RWPE2 (cell line): Measurements from ENCODE around the gene PDIA6.

Experiments
- ATAC-seq: fragments of 200-7000 bp; cut with Tn5 transposase; 3 replicates; pipeline ENCODE4 v1.9.1; 2021; ENCODE audit warnings: low read depth
- DNase-seq: peaks from one replicate; pipeline ENCODE4 v3.0.0-alpha.2; 2020; ENCODE audit warnings: low spot score
- H3K27ac ChIP-seq: fragments of 450-650 bp; 2 replicates; pipeline ENCODE4 v1.5.1; 2017; ENCODE audit warnings: mild to moderate bottlenecking; ENCODE audit not compliant: poor library complexity, severe bottlenecking
- H3K27me3 ChIP-seq: fragments of 250-450 bp; sonication (Bioruptor Pico); 2 replicates; pipeline ENCODE4 v1.5.1; 2021; ENCODE audit warnings: mild to moderate bottlenecking, moderate library complexity; ENCODE audit not compliant: insufficient read depth, poor library complexity, severe bottlenecking
- H3K36me3 ChIP-seq: fragments of 250-450 bp; sonication (Bioruptor Pico); 2 replicates; pipeline ENCODE4 v1.5.1; 2020; ENCODE audit warnings: low read depth, mild to moderate bottlenecking, moderate library complexity
- H3K4me1 ChIP-seq: fragments of 250-450 bp; sonication (Bioruptor Pico); 2 replicates; pipeline ENCODE4 v1.5.1; 2021; ENCODE audit warnings: mild to moderate bottlenecking, moderate library complexity; ENCODE audit not compliant: insufficient read depth, poor library complexity, severe bottlenecking
- H3K4me3 ChIP-seq: fragments of 250-450 bp; sonication (Bioruptor Pico); 2 replicates; pipeline ENCODE4 v1.5.1; 2021; ENCODE audit warnings: mild to moderate bottlenecking, moderate library complexity; ENCODE audit not compliant: severe bottlenecking
- H3K9me3 ChIP-seq: fragments of 250-450 bp; sonication (Bioruptor Pico); 2 replicates; pipeline ENCODE4 v1.5.1; 2021; ENCODE audit warnings: mild to moderate bottlenecking, moderate library complexity; ENCODE audit not compliant: severe bottlenecking
- TF ChIP-seq, protein P1 (sequence below): fragments of 450-650 bp; IDR thresholded peaks from one replicate; pipeline ENCODE4 v1.5.1; 2017; ENCODE audit warnings: mild to moderate bottlenecking, moderate library complexity; ENCODE audit not compliant: poor library complexity, severe bottlenecking

The PDIA6 gene

DNA sequence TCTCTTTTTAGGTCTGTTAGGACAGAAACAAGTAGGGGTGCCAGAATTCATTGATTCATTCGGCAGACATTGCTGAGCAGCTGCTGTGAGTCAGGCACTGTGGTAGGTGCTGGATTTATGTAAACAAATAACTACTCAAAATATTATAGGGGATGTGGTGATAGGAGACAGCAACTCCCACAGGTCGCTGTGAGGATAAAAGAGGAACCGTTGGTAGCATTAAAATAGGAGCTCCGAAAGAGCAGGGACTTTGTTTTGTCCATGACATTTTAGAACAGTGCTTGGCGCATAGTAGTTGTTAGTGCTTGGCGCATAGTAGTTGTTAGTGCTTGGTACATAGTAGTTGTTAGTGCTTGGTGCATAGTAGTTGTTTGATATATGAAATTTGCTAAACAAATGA lies 62.0 kb downstream of the PDIA6 start:
- H3K36me3 ChIP-seq: no peaks in the 10 kb centered on the region
- no peak for DNase-seq
- no peaks in the 10 kb centered on the region for H3K9me3 ChIP-seq
- H3K4me1 ChIP-seq: no peaks in the 10 kb centered on the region
- TF ChIP-seq, protein P1, sequence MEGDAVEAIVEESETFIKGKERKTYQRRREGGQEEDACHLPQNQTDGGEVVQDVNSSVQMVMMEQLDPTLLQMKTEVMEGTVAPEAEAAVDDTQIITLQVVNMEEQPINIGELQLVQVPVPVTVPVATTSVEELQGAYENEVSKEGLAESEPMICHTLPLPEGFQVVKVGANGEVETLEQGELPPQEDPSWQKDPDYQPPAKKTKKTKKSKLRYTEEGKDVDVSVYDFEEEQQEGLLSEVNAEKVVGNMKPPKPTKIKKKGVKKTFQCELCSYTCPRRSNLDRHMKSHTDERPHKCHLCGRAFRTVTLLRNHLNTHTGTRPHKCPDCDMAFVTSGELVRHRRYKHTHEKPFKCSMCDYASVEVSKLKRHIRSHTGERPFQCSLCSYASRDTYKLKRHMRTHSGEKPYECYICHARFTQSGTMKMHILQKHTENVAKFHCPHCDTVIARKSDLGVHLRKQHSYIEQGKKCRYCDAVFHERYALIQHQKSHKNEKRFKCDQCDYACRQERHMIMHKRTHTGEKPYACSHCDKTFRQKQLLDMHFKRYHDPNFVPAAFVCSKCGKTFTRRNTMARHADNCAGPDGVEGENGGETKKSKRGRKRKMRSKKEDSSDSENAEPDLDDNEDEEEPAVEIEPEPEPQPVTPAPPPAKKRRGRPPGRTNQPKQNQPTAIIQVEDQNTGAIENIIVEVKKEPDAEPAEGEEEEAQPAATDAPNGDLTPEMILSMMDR: no peak
- 0 out of 3 replicates have a peak, but pooled peaks have one; percentile 33 for ATAC-seq
- H3K27me3 ChIP-seq: no peaks in the 10 kb centered on the region
- H3K4me3 ChIP-seq: no peak overlapping the region
- no peak overlapping the region for H3K27ac ChIP-seq

DNA sequence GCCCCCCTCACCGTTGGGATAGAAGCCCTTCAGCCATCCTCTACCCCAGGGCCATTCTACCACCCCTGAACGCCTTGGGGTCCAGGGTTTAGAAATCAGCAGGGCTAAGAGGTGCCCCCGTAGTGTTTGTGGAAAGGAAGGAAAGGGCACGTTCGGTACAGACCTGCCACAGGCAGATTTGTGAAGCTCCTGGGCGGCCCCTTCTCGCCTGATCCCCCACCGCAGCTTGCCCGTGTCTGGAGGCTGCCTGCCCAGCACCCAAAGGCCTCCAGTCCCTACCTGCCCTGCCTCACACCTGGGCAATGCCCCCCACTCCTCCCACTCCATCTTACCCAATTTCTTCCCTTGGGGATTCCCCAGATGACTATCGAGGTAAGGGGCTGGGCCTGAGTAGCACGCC lies 69.9 kb downstream of the PDIA6 start:
- Histone ChIP-seq H3K4me1 (no peaks in the 10 kb centered on the region), H3K36me3 (no peaks in the 10 kb centered on the region), H3K4me3 (no peak overlapping the region), H3K27me3 (no peaks in the 10 kb centered on the region), H3K27ac (no peak overlapping the region), H3K9me3 (no peaks in the 10 kb centered on the region)
- no peak for ATAC-seq
- TF ChIP-seq, protein P1: no peak
- no peak for DNase-seq

DNA sequence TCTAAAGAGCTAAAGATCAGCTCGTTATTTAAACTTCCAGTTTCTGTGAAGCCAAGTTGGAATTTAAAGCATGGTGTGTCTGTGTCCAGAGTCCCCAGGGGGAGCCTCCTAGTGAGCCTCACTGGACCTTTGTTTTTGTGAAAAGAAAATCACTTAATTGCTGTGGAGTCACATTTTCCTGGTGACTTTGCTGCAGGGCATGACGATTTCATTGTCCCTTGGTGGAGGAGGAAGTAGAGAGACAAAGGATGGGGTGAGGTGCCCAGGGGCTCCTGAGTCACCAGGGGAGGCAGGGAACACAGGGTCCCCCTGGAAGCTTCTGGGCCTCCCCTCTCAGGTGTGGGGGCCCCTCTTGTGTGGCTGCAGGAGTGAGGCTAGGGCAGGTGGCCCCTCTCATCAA lies 71.4 kb downstream of the PDIA6 start:
- DNase-seq (no peak), ATAC-seq (no peak)
- no peak overlapping the region for H3K27ac ChIP-seq
- no peaks in the 10 kb centered on the region for H3K36me3 ChIP-seq
- H3K4me3 ChIP-seq: no peak overlapping the region
- H3K27me3 ChIP-seq: no peaks in the 10 kb centered on the region
- H3K9me3 ChIP-seq: no peaks in the 10 kb centered on the region
- H3K4me1 ChIP-seq: no peaks in the 10 kb centered on the region
- TF ChIP-seq, protein P1: no peak

DNA sequence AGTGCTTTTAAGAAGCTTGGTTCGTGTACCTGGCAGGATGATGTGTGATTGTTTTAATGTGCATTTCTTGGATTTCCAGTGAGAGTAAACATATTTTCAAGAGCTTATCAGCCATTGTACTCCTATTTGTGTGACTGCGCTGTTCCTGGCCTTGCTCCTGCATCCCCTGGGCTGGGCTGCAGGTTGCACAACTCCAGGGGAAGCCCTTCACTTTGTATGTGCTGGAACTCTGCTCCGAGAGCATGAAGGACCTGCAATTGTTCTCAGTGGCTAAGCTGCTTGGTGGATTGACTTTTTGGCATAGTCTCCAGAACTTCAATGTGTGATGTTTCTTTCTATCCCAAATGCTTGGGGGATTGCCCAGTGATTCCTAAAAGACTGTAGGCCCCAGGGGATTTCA lies 72.4 kb downstream of the PDIA6 start:
- Histone ChIP-seq H3K27ac (no peak overlapping the region), H3K9me3 (no peaks in the 10 kb centered on the region), H3K36me3 (no peaks in the 10 kb centered on the region), H3K27me3 (no peaks in the 10 kb centered on the region), H3K4me3 (no peak overlapping the region), H3K4me1 (no peaks in the 10 kb centered on the region)
- TF ChIP-seq, protein P1: no peak
- DNase-seq: no peak
- no peak for ATAC-seq

DNA sequence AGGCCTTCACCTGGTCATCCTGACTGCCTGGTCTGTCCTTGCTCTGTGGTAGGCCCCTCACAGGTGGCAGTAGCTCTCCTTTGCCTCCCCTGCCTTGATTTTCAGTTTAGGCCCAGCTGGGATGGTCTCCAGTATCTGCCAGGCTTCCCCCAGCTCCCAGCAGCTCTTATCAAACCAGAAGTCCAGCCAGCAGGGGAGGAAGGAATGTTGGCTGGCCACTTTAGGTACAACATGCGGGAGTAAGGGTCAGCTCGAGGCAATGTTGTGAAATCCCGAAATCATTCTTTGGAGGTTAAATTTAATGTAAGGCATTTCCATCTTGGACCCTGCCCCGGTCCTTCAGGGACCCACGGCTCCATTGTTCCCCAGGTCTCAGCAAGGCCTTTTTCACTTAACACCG lies 74.4 kb downstream of the PDIA6 start:
- Histone ChIP-seq H3K36me3 (no peaks in the 10 kb centered on the region), H3K27me3 (no peaks in the 10 kb centered on the region), H3K9me3 (no peaks in the 10 kb centered on the region), H3K4me3 (no peak overlapping the region), H3K4me1 (no peaks in the 10 kb centered on the region), H3K27ac (no peak overlapping the region)
- no peak for DNase-seq
- ATAC-seq: no peak
- TF ChIP-seq, protein P1: no peak
